H1 (cell line): ENCODE measurements around the gene PAX7. TPM values are rescaled to one million over a fixed set of nuclear protein-coding genes. Genes with fewer than 3 reads are reported as not detected.

Experiments used
- CTCF ChIA-PET: fragments of 300-600 bp; sonication (Branson Sonifier 250); formaldehyde crosslinking; loops from one replicate; lab custom pipeline; 2021; ENCODE audit not compliant: partially characterized antibody; lab: Charles Lee
- POLR2A ChIA-PET: fragments of 300-600 bp; sonication (Branson Sonifier 250); formaldehyde crosslinking; loops from one replicate; lab custom pipeline; 2021; ENCODE audit warnings: inconsistent platforms; ENCODE audit not compliant: partially characterized antibody; lab: Charles Lee
- DNase-seq, 2 experiments: peaks; one replicate each; pipeline versions ENCODE4 v3.0.0 to v3.0.0-alpha.2; 2010 to 2022; ENCODE audit warnings: low spot score in 2 of 2, low read depth in 1 of 2, mixed read lengths in 1 of 2
- FAIRE-seq: peaks from 2 replicates; lab custom pipeline; 2011; peaks lifted over from hg19 to GRCh38; lab: Jason Lieb, UNC
- H2AFZ ChIP-seq: 2 replicates; pipeline ENCODE4 v1.8.1; 2012; ENCODE audit warnings: low read length, inconsistent platforms
- H2AK5ac ChIP-seq: 2 replicates; pipeline ENCODE4 v1.6.1; 2013; ENCODE audit warnings: low read depth, low read length
- H2BK120ac ChIP-seq: replicated peaks from 2 replicates; pipeline ENCODE3; 2013; ENCODE audit warnings: low read depth, low read length, inconsistent platforms
- H2BK12ac ChIP-seq: 2 replicates; pipeline ENCODE4 v1.6.1; 2013; ENCODE audit warnings: low read depth, low read length
- H2BK15ac ChIP-seq: 2 replicates; pipeline ENCODE4 v1.6.1; 2013; ENCODE audit warnings: low read length
- H2BK20ac ChIP-seq: 2 replicates; pipeline ENCODE4 v1.6.1; 2013; ENCODE audit warnings: low read length
- H2BK5ac ChIP-seq: 2 replicates; pipeline ENCODE4 v1.6.1; 2013; ENCODE audit warnings: low read depth, low read length
- H3K14ac ChIP-seq: 2 replicates; pipeline ENCODE4 v1.6.1; 2013; ENCODE audit warnings: inconsistent platforms; ENCODE audit not compliant: insufficient read length
- H3K18ac ChIP-seq: 2 replicates; pipeline ENCODE4 v1.6.1; 2013; ENCODE audit warnings: low read length; ENCODE audit errors: extremely low read depth
- H3K23ac ChIP-seq: 2 replicates; pipeline ENCODE4 v1.6.1; 2013; ENCODE audit warnings: inconsistent platforms; ENCODE audit not compliant: insufficient read length
- H3K23me2 ChIP-seq: 2 replicates; pipeline ENCODE4 v1.6.1; 2013; ENCODE audit warnings: low read depth, low read length
- H3K27ac ChIP-seq: 2 replicates; pipeline ENCODE4 v1.6.1; 2011; ENCODE audit warnings: low read depth, low read length, inconsistent platforms
- H3K27me3 ChIP-seq, 4 experiments: replicated peaks in 1 of 4; 1 replicate in 1 of 4; 2 replicates in 3 of 4; pipeline versions ENCODE4 v1.6.1 to v1.8.1; 2011 to 2013; ENCODE audit warnings: low read length in 3 of 4, mild to moderate bottlenecking in 3 of 4, inconsistent platforms in 2 of 4, mixed read lengths in 2 of 4, moderate library complexity in 1 of 4; ENCODE audit not compliant: control insufficient read depth in 3 of 4, insufficient read depth in 3 of 4; ENCODE audit errors: extremely low read depth in 1 of 4
- H3K36me3 ChIP-seq, 4 experiments: 2 replicates each; pipeline versions ENCODE4 v1.6.1 to v1.8.1; 2011 to 2013; ENCODE audit warnings: mild to moderate bottlenecking in 4 of 4, low read length in 3 of 4, moderate library complexity in 2 of 4, control low read depth in 1 of 4, inconsistent platforms in 1 of 4; ENCODE audit not compliant: insufficient read depth in 4 of 4, control insufficient read depth in 2 of 4
- H3K4ac ChIP-seq: replicated peaks from 2 replicates; pipeline ENCODE3; 2013; ENCODE audit warnings: low read length, low read depth, mixed read lengths, inconsistent platforms; ENCODE audit not compliant: insufficient read length
- H3K4me1 ChIP-seq, 4 experiments: replicated peaks in 1 of 4; 1 replicate in 1 of 4; 2 replicates in 3 of 4; pipeline versions ENCODE4 v1.6.1 to v1.8.1; 2011 to 2013; ENCODE audit warnings: low read length in 3 of 4, inconsistent platforms in 2 of 4, mixed read lengths in 1 of 4; ENCODE audit not compliant: insufficient read depth in 4 of 4, control insufficient read depth in 3 of 4
- H3K4me2 ChIP-seq, 2 experiments: 2 replicates each; pipeline versions ENCODE4 v1.6.1 to v1.8.1; 2011 to 2013; ENCODE audit warnings: low read depth in 2 of 2, low read length in 2 of 2, control low read depth in 1 of 2, inconsistent platforms in 1 of 2, mild to moderate bottlenecking in 1 of 2; ENCODE audit not compliant: insufficient read depth in 1 of 2
- H3K4me3 ChIP-seq, 4 experiments: fragments of 200-600, 300-600 bp in 1 of 4; sonication (generic), shearing (Covaris generic), sonication (Bioruptor Twin) in 1 of 4; 2 replicates each; pipeline versions ENCODE4 v1.5.1 to v1.8.1; 2011 to 2016; ENCODE audit warnings: low read length in 4 of 4, low read depth in 3 of 4, control low read depth in 2 of 4, inconsistent platforms in 2 of 4, mild to moderate bottlenecking in 2 of 4, mixed read lengths in 1 of 4, moderate library complexity in 1 of 4; ENCODE audit not compliant: insufficient read depth in 2 of 4; ENCODE audit errors: extremely low read depth in 1 of 4
- H3K56ac ChIP-seq: replicated peaks from 2 replicates; pipeline ENCODE3; 2013; ENCODE audit warnings: low read depth, mild to moderate bottlenecking, mixed read lengths, low read length, inconsistent platforms; ENCODE audit not compliant: insufficient read length
- H3K79me1 ChIP-seq: 2 replicates; pipeline ENCODE4 v1.6.1; 2013; ENCODE audit warnings: low read depth, low read length, control low read depth
- H3K79me2 ChIP-seq, 2 experiments: 2 replicates each; pipeline versions ENCODE4 v1.6.1 to v1.8.1; 2012 to 2013; ENCODE audit warnings: low read length in 2 of 2, mild to moderate bottlenecking in 2 of 2, inconsistent platforms in 1 of 2; ENCODE audit not compliant: insufficient read depth in 2 of 2, control insufficient read depth in 1 of 2
- H3K9ac ChIP-seq, 4 experiments: replicated peaks in 1 of 4; 1 replicate in 1 of 4; 2 replicates in 3 of 4; pipeline versions ENCODE4 v1.6.1 to v1.8.1; 2011 to 2013; ENCODE audit warnings: low read depth in 3 of 4, low read length in 3 of 4, control low read depth in 2 of 4, mild to moderate bottlenecking in 2 of 4, moderate library complexity in 2 of 4, inconsistent platforms in 1 of 4; ENCODE audit errors: extremely low read depth in 1 of 4
- H3K9me3 ChIP-seq, 2 experiments: 2 replicates each; pipeline versions ENCODE4 v1.6.1 to v1.8.1; 2012 to 2013; ENCODE audit warnings: mild to moderate bottlenecking in 2 of 2, moderate library complexity in 2 of 2, control low read depth in 1 of 2, inconsistent platforms in 1 of 2, low read depth in 1 of 2, low read length in 1 of 2, mixed read lengths in 1 of 2; ENCODE audit not compliant: insufficient read depth in 2 of 2
- H4K20me1 ChIP-seq, 2 experiments: replicated peaks in 1 of 2; 2 replicates each; pipeline versions ENCODE3 to v1.8.1; 2011 to 2013; ENCODE audit warnings: inconsistent platforms in 2 of 2, low read length in 2 of 2, mild to moderate bottlenecking in 1 of 2; ENCODE audit not compliant: insufficient read depth in 2 of 2, control insufficient read depth in 1 of 2
- H4K5ac ChIP-seq: 2 replicates; pipeline ENCODE4 v1.6.1; 2013; ENCODE audit warnings: low read length, low read depth, mixed read lengths, inconsistent platforms; ENCODE audit not compliant: insufficient read length
- H4K8ac ChIP-seq: 2 replicates; pipeline ENCODE4 v1.8.0; 2013; ENCODE audit warnings: mild to moderate bottlenecking, moderate library complexity, low read length, inconsistent platforms; ENCODE audit not compliant: insufficient read depth; ENCODE audit errors: extremely low read depth
- H4K91ac ChIP-seq: replicated peaks from 2 replicates; pipeline ENCODE3; 2013; ENCODE audit warnings: low read length, mixed read lengths, inconsistent platforms; ENCODE audit not compliant: insufficient read length
- CBX8 ChIP-seq: fragments of 300-800, 300-1000 bp; sonication (generic); IDR thresholded peaks from 2 replicates; pipeline ENCODE4 v1.7.1; 2016; ENCODE audit warnings: low read depth, low read length, borderline replicate concordance
- SAP30 ChIP-seq: fragments of 300-600 bp; sonication (generic); IDR thresholded peaks from 2 replicates; pipeline ENCODE4 v1.7.1; 2012; ENCODE audit warnings: low read length, moderate library complexity, mild to moderate bottlenecking, inconsistent platforms; ENCODE audit not compliant: insufficient read depth, insufficient replicate concordance
- SIRT6 ChIP-seq: IDR thresholded peaks from one replicate; pipeline ENCODE4 v1.7.1; 2012; ENCODE audit warnings: low read length, inconsistent platforms
- WGBS, 2 experiments: shearing (Covaris generic) in 1 of 2; methylation state at CpG; one replicate each; pipeline versions ENCODE4 v1.1.6 to v1.1.7; 2013 to 2015; ENCODE audit warnings: low lambda C conversion rate in 2 of 2, mixed read lengths in 2 of 2, inconsistent platforms in 1 of 2, low coverage in 1 of 2, missing lambda C conversion rate in 1 of 2; ENCODE audit not compliant: insufficient replicate concordance in 2 of 2, insufficient coverage in 1 of 2, insufficient read length in 1 of 2; ENCODE audit errors: extremely low coverage in 1 of 2, missing lambda C conversion rate in 1 of 2; 5-methylcytosine and 5-hydroxymethylcytosine counted together
- polyA plus RNA-seq, 7 experiments: library from polyadenylated mRNA; depleted of rRNA in 3 of 7; stranded (reverse) in 5 of 7; unstranded in 2 of 7; fragments of >200 nt in 5 of 7; fragments of 200-250 nt in 2 of 7; gene quantifications; 1 replicate in 5 of 7; 2 replicates in 1 of 7; 4 replicates in 1 of 7; pipeline versions ENCODE4 v1.2.1 to v1.2.3, GENCODE V29; 2011 to 2013; ENCODE audit warnings: missing spikeins in 2 of 7, mixed read lengths in 2 of 7
- total RNA-seq: library from RNA; stranded (reverse); fragmentation: NEBNext Ultra II Directional; extraction: Animal tissue kit (Norgen Biotek cat#: 25700); gene quantifications from 2 replicates; pipeline ENCODE4 v1.2.1, GENCODE V29; 2021

PAX7 gene
- total and polyA plus RNA-seq, 2 of the 8 experiments (the other 6 are each of a cell fraction or from before 2014, with no cell fraction given), result not detected

DNA sequence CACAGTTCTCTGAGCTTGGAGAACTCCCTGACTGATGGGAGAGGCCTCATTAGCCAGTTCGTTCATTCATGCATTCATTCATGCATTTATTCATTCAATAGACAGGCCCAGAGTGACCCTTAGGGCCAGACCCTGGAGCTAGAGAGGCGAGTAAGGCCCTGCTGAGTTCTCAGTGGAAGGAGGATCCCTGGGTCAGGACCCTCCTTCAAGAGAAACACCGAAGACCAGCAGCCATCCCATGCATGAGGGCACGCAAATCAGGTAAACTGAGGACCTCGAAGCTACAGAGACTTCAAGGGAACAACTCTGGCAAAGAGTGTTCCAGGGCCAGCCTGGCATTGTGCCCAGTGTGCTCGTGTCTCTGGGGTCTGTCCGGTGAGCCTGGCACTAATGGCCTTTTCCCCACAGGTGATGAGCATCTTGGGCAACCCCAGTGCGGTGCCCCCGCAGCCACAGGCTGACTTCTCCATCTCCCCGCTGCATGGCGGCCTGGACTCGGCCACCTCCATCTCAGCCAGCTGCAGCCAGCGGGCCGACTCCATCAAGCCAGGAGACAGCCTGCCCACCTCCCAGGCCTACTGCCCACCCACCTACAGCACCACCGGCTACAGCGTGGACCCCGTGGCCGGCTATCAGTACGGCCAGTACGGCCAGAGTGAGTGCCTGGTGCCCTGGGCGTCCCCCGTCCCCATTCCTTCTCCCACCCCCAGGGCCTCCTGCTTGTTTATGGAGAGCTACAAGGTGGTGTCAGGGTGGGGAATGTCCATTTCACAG lies 104.8 kb downstream of the PAX7 start:
- H4K5ac ChIP-seq, result no peak overlapping the region
- no peak overlapping the region for H2BK20ac ChIP-seq
- H3K79me1 ChIP-seq, result no peaks in the 10 kb centered on the region
- POLR2A ChIA-PET, result interaction anchor here (0.6 to 1.3 kb wide), 2 partner anchors 9 to 10 kb away, joined by 3 read pairs; no protein-coding TSS in a partner anchor
- no peaks in the 10 kb centered on the region for H3K36me3 ChIP-seq
- TF ChIP-seq CBX8 (no peak), SAP30 (no peak), SIRT6 (no peak)
- TF ChIP-seq, all 59 proteins: peak for 0
- no peaks in the 10 kb centered on the region; a peak in 1 of 7 replicates for H3K4me1 ChIP-seq
- CTCF ChIA-PET, result interaction anchor here (1.1 to 5.3 kb wide), 4 partner anchors 9 to 137 kb away, joined by 4 to 39 read pairs (median 6); no protein-coding TSS in a partner anchor
- H4K8ac ChIP-seq, result peak overlapping the region; percentile 36; the same call in 1 of the 2 replicates
- H3K4me2 ChIP-seq, result no peak overlapping the region
- DNase-seq (no peak), FAIRE-seq (no peak)
- H4K91ac ChIP-seq, result no peak overlapping the region
- H2BK15ac ChIP-seq, result no peak overlapping the region
- no peak overlapping the region for H2BK5ac ChIP-seq
- 0 out of 7 replicates have a peak, but pooled peaks cover 0 to 4% (median 0%) of the 10 kb centered on the region in 4 experiments for H3K27me3 ChIP-seq
- no peak overlapping the region for H2BK12ac ChIP-seq
- H3K9ac ChIP-seq, result no peak overlapping the region
- H3K56ac ChIP-seq, result no peak overlapping the region
- 89% methylated on average over 18 of the region's 22 CpGs; no CpG with 5 or more reads in 1 of the 2 experiments for WGBS, 2 experiments
- no peak overlapping the region for H2BK120ac ChIP-seq
- no peaks in the 10 kb centered on the region for H3K9me3 ChIP-seq
- H3K23ac ChIP-seq, result no peak overlapping the region
- no peak overlapping the region for H2AFZ ChIP-seq
- no peaks in the 10 kb centered on the region for H3K79me2 ChIP-seq
- H4K20me1 ChIP-seq, result peaks cover 0 to 2% of the 10 kb centered on the region in 2 experiments
- no peak overlapping the region for H3K4ac ChIP-seq
- 0 out of 2 replicates have a peak, but pooled peaks cover 1% of the 10 kb centered on the region for H3K23me2 ChIP-seq
- no peak overlapping the region for H3K27ac ChIP-seq
- H3K4me3 ChIP-seq, result no peak overlapping the region
- H3K14ac ChIP-seq, result no peak overlapping the region
- H2AK5ac ChIP-seq, result no peak overlapping the region
- H3K18ac ChIP-seq, result no peak overlapping the region
